CD4-positive, alpha-beta T cell treated with Interferon gamma for 1 hour (primary cell): ENCODE data around the gene POLR3E.

Source experiments
- DNase-seq: peaks from one replicate; pipeline ENCODE4 v3.0.0-alpha.2; 2020

The POLR3E gene

GRCh38 chr16:22317625-22318024 is 20.4 kb downstream of the POLR3E start:
- no peak for DNase-seq

DNA sequence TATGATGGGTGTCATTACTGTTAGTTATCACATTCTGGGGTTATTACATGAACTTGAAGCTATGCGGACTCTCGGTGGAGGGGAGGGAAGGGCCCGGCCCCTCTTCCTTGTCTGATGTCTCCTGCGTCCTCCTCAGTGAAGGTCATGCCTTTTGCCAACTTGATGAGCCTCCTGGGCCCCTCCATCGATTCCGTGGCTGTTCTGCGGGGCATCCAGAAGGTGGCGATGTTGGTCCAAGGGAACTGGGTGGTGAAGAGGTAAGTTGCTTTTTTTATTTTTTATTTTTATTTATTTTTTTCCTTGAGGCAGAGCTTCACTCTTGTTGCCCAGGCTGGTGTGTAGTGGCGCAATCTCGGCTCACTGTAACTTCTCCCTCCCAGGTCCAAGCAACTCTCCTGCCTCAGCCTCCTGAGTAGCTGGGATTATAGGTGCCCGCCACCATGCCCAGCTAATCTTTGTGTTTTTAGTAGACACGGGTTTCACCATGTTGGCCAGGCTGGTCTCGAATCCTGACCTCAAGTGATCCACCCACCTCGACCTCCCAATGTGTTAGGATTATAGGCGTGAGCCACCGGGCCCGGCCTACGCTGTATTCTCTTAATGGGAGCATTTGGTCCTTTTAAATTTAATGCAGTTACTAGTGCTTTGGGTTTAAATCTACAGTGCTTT is 21.6 kb downstream of the POLR3E start:
- peak; percentile 41 for DNase-seq

GRCh38 chr16:22320572-22321339 is 23.5 kb downstream of the POLR3E start:
- no peak for DNase-seq

- peak; percentile 66 for DNase-seq
Measured at GRCh38 chr16:22321340-22322001, 24.3 kb downstream of the POLR3E start.

DNA sequence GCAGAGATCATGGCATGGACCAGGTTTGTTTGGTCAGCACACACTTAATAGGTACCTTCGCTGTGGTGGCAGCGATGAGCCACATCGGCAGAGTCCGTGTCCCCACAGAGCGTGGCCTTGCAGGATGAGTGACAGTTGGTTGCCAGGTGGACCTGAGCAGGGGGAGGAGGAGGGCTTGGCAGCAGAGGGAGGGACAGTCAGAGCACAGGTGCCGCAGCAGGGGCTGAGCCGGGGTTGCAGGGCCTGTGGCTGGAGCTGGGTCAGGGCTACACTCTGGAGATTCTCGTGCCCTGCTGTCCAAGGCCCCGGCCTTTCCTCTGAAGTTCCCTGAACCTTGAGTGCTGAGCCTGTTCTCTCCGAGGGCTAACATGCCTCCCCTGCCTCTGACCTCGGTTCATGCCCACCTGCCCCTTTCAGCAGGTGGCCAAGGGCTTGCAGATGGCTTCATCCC is 24.8 kb downstream of the POLR3E start:
- no peak for DNase-seq

DNA sequence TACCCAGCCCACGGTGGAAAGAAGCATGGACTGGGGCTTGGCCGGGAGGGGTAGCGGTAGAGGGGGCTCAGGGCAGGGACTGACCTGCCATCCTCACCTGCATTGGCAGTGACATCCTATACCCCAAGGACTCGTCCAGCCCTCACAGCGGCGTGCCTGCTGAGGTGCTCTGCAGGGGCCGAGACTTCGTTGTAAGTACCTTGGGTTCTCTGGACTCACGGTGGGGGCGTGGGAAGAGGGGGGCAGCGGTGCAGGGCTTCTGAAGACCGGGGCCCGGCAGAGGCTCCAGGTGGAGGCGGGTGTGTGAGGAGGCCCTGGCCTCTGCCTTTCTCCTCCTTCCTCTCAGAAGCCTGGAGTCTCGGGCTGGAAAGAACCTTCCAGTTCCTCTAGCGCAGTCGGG is 25.5 kb downstream of the POLR3E start:
- DNase-seq = no peak

DNA sequence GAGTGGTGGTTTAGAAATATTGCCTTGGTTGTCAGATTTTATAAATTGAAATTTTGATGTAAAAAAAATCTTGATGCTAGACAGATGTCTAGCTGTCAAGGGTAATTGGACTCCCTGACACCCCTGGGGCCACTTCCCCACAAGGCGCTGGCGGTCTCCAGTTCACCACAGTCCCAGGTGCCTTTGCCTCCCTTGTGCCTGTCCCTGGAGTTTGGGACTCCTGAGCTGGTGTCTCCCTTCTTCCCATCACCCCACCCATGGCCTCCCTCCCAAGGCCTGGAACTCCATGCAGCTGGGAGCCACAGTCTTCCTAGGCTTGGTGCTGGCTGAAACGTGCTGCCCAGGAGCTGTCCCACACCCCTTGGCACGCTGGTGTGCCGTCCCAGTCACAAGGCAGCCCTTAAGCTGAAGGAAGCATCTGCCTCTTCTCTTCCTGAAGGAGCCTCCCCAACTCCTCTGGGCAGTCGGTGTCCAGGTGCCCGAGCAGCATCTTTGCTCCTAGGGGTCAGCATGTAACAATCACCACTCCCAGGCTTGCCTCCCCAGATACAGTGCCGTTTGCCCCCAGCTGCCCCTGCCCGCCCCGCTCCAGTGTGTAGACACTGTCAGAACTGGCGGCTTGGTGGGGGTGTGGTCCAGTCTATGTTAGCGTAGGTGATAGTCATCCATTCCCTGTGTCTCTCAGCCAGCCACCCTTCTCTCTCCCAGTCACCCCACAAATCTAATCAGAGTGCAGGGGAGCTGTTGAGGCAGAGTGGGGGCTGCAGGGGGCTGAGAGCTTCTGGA is 26.2 kb downstream of the POLR3E start:
- no peak for DNase-seq

- no peak for DNase-seq
Measured at GRCh38 chr16:22323959-22324786, 27.0 kb downstream of the POLR3E start.

DNA sequence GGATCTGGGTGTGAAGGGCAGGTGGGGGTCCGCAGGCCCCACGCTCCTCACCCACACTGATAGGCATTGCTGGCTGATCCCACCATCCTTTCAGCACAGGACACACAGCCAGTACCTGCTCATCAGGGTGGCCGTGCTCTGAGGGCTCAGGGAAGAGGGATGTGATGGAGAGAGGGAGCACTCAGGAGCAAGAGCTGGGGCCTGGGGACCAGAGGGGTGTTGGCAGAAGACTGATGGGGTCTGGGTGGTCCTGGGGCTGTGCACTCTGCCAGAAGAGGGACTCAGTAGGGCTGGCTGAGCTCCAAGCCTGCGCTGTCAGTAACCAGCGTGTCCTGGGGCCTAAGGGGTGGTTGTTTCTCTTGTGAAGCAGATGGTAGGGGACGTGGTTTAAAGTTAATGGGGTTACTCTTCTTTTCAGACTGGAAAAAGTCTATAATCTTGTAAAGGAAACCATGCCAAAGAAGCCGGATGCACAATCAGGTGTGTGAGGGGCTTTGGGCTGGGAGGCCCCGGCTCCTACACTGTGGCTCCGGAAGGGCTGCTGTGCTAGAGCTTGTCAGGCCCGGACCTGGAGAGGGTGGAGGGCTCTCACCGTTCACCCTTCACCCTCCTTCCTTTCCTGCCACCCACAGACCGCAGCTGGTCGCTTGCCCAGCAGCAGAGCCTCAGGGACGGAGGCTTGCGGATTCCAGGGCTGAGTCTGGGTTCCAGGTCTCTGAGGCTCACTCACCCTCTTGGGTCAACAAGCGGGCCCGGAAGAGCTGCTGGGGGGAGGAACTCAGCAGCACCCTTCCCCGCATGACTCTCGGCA is 27.8 kb downstream of the POLR3E start:
- DNase-seq = no peak

DNA sequence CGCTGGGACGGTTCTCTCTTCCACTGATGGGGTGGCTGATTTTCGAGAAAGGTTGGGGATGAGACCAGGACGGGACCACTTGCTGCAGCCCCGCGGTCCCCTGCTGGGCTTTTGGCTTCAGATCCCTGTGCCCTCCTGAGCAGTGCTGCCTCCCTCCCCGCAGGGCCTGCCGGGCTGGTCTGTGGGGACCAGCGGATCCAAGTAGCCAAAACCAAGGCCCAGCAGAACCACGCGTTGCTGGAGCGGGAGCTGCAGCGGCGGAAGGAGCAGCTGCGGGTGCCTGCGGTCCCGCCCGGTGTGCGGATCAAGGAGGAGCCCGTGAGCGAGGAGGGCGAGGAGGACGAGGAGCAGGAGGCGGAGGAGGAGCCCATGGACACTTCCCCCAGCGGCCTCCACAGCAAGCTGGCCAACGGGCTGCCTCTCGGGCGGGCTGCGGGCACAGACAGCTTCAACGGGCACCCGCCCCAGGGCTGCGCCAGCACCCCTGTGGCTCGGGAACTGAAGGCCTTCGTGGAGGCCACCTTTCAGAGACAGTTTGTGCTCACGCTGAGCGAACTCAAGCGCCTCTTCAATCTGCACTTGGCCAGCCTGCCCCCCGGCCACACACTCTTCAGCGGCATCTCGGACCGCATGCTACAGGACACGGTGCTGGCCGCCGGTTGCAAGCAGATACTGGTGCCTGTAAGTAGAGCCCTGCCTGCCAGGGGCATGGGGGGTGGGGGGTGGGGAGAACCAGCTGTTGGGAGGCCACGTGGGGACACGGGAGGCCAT is 28.6 kb downstream of the POLR3E start:
- DNase-seq = no peak

DNA sequence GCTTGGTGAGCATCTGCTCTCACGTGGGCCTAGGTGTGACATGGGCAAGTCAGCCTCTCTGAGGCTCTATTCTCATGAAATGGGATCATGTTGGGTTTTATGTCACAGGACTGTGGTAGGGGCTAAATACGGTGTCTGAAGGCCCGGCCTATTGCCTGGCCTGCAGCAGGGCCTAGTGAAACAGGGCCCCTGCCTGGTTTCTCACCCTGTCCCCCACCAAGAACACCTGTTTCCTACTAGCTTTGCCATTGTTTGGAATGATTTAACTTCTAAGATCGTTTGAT is 29.1 kb downstream of the POLR3E start:
- no peak for DNase-seq

- DNase-seq = no peak
Measured at GRCh38 chr16:22326771-22327445, 29.7 kb downstream of the POLR3E start.

GRCh38 chr16:22327446-22327775 is 30.2 kb downstream of the POLR3E start:
- no peak for DNase-seq

GRCh38 chr16:22328081-22328725 is 31.0 kb downstream of the POLR3E start:
- no peak for DNase-seq

- no peak for DNase-seq
Measured at GRCh38 chr16:22329199-22329695, 32.0 kb downstream of the POLR3E start.

- no peak for DNase-seq
Measured at GRCh38 chr16:22330326-22330725, 33.1 kb downstream of the POLR3E start.

DNA sequence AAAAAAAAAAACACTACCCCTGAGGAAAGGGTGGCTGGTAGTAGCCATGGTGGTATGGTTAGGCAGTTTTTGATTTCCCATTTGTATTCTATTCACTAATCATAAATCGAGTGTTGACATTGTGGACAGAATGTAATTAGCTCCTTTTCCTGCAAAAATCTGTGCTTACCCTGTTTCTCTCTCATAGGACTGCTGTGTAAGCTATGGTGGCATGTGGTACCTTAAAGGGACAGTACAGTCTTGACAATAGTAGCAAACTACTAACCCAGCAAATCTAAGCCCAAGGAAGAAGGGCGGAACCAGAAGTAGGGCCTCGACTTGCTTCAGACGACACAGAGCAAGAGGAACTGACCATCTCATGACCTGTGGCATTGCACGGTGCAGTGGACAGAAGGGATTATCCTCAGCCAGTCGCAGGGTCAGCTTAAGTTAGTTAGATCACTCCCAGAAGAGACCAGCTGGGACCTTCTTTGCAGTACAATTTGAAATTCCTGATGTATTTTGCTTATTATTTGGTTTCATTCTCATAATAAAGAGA is 36.3 kb downstream of the POLR3E start:
- no peak for DNase-seq

DNA sequence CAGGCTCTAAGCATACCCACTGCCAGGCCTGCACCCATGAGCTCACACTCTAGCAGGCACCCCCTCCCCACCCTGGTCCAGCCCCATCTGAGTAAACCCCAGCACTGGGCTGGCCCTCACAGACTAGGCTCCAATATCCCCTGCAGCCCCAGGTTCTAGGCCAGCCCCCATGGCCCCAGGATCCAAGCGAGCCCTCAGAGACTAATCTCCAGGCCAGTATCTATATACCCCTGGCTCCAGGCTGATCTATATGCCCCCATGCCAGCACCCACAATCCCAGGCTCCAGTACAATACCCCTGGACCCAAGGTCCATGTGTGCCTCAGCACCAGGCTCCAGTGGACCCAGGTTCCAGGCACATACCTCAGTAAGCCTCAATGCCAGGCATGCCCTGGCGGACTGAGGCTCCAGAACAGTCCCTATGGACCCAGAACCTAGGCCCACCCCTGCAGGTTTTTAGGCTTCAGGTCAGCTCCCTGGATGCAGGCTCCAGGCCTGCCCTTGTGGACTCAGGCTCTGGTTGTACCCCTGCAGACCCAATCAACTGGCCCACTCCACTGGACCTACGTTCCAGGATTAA is 38.5 kb downstream of the POLR3E start:
- no peak for DNase-seq

DNA sequence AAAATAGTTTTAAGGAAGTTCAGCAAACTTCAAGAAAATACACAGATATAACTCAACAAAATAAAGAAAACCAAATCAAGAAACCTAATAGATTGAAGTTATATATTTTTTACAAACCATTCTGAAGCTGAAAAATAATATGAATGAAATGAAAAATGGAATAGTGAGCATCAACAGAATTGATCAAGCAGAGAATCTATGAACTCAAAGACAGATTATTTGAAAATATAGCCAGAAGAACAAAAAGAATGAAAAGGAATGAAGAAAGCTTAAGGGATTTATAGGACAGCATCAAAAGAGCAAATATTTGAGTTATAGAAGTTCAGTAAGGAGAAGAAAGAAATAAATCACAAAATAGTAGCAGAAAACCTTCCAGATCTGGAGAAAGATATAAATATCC is 39.4 kb downstream of the POLR3E start:
- no peak for DNase-seq
